Kasumi-1 (cell line): ENCODE results near the gene LRRC51.
"Not testable (repeated sequence)": the region's sequence is repeated elsewhere in the genome, so short reads cannot be mapped to it uniquely, and the experiment has no call there.

Experiments
- DNase-seq, 2 experiments: peaks; one replicate each; lab custom pipeline; 2025; lab: John Stamatoyannopoulos, UW

Gene LRRC51

GRCh38 chr11:72111300-72112142, 30.9 kb downstream of the LRRC51 start:
- peak in 1 of 2 experiments; percentile 48 for DNase-seq

- DNase-seq = peak; percentile 99 to 100
Observed at GRCh38 chr11:72112143-72112977, 31.7 kb downstream of the LRRC51 start, which contains the start of gene ANAPC15. Gene ANAPC15 (minus strand): TSS chr11:72112695. CDS start chr11:72111276, 1,419 bp downstream.

- no peak for DNase-seq
Observed at GRCh38 chr11:72112978-72113808, 32.5 kb downstream of the LRRC51 start.

- no peak for DNase-seq
Observed at GRCh38 chr11:72114570-72114969, 33.9 kb downstream of the LRRC51 start.

- no peak for DNase-seq
Observed at GRCh38 chr11:72116019-72116755, 35.5 kb downstream of the LRRC51 start.

GRCh38 chr11:72119198-72119597, 38.5 kb downstream of the LRRC51 start:
- peak; percentile 1 to 14 for DNase-seq

- no peak for DNase-seq
Observed at GRCh38 chr11:72120930-72121329, 40.3 kb downstream of the LRRC51 start.

- no peak for DNase-seq
Observed at GRCh38 chr11:72122607-72123006, 42.0 kb downstream of the LRRC51 start.

- no peak for DNase-seq
Observed at GRCh38 chr11:72123117-72123653, 42.5 kb downstream of the LRRC51 start.

GRCh38 chr11:72124046-72124445, 43.4 kb downstream of the LRRC51 start:
- no peak for DNase-seq

- no peak for DNase-seq
Observed at GRCh38 chr11:72125956-72126355, 45.3 kb downstream of the LRRC51 start.

- no peak for DNase-seq
Observed at GRCh38 chr11:72127923-72128322, 47.3 kb downstream of the LRRC51 start.

GRCh38 chr11:72129381-72129780, 48.7 kb downstream of the LRRC51 start:
- no peak for DNase-seq

- DNase-seq = peak in 1 of 2 experiments; percentile 13
Observed at GRCh38 chr11:72132646-72133045, 52.0 kb downstream of the LRRC51 start.

GRCh38 chr11:72135473-72135872, 54.8 kb downstream of the LRRC51 start, which contains the start of gene FOLR3:
Gene FOLR3 (plus strand): TSS chr11:72135725. CDS start chr11:72135953, 228 bp downstream.
- DNase-seq = not testable (repeated sequence)

- no peak for DNase-seq
Observed at GRCh38 chr11:72135891-72136683, 55.4 kb downstream of the LRRC51 start.

GRCh38 chr11:72136684-72137262, 56.1 kb downstream of the LRRC51 start:
- DNase-seq = no peak

GRCh38 chr11:72138821-72139390, 58.3 kb downstream of the LRRC51 start:
- DNase-seq = no peak

GRCh38 chr11:72139500-72139899, 58.9 kb downstream of the LRRC51 start:
- DNase-seq = no peak
